KBM-7 (cell line): ENCODE results near the gene ANXA2.

ENCODE experiments used
- DNase-seq: peaks from one replicate; pipeline ENCODE4 v3.0.0-alpha.2; 2015
- in situ Hi-C: fragments of 300-500 bp; cut with MboI; formaldehyde crosslinking; loops from 2 replicates; pipeline ENCODE4 v1.14.3; 2020; ENCODE audit warnings: low sequenced_read_pairs, low pct_unique_long_range_greater_than_20kb, mixed read lengths

Gene ANXA2

GRCh38 chr15:60391722-60392315 is 6.0 kb downstream of the ANXA2 start:
- no peak for DNase-seq
- in situ Hi-C loops, result no loop called here

GRCh38 chr15:60390871-60391501 is 6.8 kb downstream of the ANXA2 start:
- DNase-seq, result no peak
- in situ Hi-C loops, result no loop called here

DNA sequence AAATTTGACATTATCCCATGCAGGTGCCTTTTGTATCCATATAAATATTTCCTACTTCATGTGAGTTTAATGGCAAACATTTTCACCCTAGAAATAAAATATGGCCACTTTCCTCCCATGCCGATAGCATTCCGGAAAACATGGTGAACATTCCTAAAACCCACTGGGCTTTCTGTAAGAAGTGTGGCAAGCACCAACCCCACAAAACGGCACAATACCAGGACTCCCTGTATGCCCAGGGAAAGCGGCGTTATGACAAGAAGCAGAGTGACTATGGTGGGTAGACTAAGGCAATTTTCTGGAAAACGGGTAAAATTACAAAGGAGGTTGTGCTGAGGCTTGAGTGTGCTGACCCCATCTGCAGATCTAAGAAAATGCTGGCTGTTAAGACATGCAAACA is 7.6 kb downstream of the ANXA2 start:
- in situ Hi-C loops, result no loop called here
- DNase-seq, result no peak

DNA sequence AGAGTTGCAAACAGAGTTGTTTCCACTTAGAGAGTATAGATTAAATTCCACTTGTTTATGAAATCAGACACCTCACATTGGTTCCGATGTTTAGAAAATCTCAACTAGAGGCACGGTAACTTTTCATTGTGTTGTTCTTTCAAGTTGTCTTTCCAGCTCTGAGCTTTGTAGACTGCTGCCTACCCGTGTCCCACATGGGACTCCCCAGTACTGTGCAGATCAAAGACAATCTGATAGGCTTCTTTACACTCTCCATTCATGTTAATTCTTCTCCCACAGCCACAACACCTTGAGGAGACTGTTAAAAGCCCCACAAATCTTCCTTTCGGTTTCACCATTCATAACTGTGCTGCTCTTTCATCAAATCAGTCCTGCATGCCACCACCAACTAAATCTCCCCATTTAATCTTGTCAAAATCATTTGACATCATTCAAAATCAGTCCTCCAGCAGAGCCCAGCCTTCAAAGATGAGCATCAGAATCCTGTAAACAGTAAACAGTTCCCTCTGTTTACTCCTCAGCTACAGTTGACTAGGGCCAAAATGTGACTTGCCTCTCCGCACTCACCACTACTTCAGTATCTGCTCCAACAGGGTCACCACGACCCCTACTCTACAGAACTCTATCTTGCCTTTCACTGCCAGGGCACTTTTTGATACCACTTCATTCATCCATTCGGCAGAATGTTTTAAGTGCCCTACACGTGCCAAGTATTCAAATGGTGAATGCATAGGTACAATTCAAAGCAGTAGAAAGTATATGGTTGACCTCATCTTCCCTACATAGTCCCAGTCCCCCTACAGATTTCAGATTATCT is 8.3 kb downstream of the ANXA2 start:
- in situ Hi-C loops, result no loop called here
- DNase-seq, result no peak

- in situ Hi-C loops, result no loop called here
- DNase-seq, result no peak
These were observed 10.5 kb downstream of the ANXA2 start for GRCh38 chr15:60387321-60387720.

DNA sequence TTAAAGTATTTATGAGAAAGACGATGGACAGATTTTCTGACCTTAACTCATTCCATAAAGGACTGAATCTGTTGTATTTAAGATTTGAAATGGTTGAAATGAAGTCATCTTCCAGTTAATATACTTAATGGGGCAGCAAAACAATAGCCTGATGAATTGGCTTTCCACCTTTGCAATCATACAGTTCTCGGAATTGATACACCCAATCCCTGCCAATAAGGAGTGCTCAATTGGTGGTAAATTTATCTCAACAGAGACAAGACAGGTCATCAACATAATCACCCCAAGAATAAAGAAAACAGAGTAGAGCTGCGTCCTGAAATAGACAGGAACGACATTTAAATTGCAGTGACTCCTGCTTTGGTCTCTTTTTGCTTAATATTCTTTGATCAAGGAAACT is 11.2 kb downstream of the ANXA2 start:
- no peak for DNase-seq
- in situ Hi-C loops, result no loop called here

GRCh38 chr15:60385620-60386552 is 11.9 kb downstream of the ANXA2 start:
- in situ Hi-C loops, result no loop called here
- DNase-seq, result no peak

- in situ Hi-C loops, result no loop called here
- DNase-seq, result no peak
These were observed 13.2 kb downstream of the ANXA2 start for GRCh38 chr15:60384526-60385126.

GRCh38 chr15:60384053-60384452 is 13.7 kb downstream of the ANXA2 start:
- in situ Hi-C loops, result no loop called here

GRCh38 chr15:60382773-60383674 is 14.8 kb downstream of the ANXA2 start:
- no peak for DNase-seq
- in situ Hi-C loops, result no loop called here

More at GRCh38 chr15:60384053-60384452, 13.7 kb downstream of the ANXA2 start:
- no peak for DNase-seq

DNA sequence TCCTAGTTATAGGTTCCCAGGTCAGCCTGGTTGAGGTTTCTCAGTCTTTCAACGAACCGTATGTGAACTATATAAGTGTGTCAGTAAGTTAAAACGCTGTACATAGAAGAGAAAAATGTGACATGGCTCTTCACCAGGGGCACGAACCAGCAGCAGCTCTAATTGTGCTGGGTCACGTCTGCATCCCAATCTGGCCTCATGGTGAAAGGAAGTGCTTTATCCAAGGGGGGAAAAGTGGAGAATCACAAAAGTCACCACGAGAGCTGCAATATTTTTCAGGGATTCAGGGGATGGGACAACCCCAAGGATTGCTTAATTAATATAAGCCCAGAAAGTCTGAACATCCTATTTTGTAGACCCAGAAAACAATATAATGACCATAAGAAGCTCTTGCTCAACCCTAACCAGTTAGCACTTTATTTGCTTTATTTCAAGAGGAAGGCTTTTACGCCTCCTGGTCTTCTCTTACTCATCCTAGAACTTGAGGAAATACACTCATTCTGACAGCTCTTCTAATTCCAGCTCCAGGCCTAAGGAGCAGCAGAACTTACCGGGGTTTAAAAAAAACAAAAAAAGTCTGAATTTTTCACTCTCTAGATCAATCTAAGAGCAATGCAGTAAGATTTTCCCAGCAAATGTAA is 16.5 kb downstream of the ANXA2 start:
- in situ Hi-C loops, result no loop called here

GRCh38 chr15:60379525-60380274 is 18.1 kb downstream of the ANXA2 start:
- DNase-seq, result no peak
- in situ Hi-C loops, result no loop called here

More for the DNA sequence above, 16.5 kb downstream of the ANXA2 start:
- DNase-seq, result no peak

- in situ Hi-C loops, result no loop called here
- no peak for DNase-seq
These were observed 18.6 kb downstream of the ANXA2 start for GRCh38 chr15:60379185-60379524.

- DNase-seq, result no peak
- in situ Hi-C loops, result no loop called here
These were observed 21.1 kb downstream of the ANXA2 start for GRCh38 chr15:60376677-60377095.

DNA sequence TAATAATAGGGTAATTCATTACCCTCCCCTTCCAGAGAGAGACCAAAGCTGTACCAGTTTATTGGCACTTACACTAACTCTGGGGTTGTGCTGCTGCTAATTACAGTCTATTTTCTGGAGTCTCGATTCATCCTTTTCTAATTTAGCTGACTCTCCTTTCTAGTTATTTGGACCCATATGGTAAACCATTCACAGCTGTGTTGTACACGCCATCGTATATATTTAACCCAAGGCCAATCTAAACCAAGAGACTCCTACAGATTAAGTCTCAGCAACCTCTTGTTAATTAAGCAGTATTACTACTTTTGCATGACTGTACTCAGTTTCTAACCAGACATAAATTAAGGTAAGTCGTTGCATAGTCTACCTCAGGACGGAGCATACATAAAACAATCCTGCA is 22.5 kb downstream of the ANXA2 start:
- in situ Hi-C loops, result no loop called here
- no peak for DNase-seq

GRCh38 chr15:60374628-60375081 is 23.1 kb downstream of the ANXA2 start:
- no peak for DNase-seq
- in situ Hi-C loops, result no loop called here

GRCh38 chr15:60374209-60374608 is 23.6 kb downstream of the ANXA2 start:
- no peak for DNase-seq
- in situ Hi-C loops, result no loop called here
